GM23248 (cell line): ENCODE data around the gene DYRK4.

Experiments
- EZH2 ChIP-seq: fragments of 200-600 bp; sonication (generic); IDR thresholded peaks from 2 replicates; pipeline ENCODE4 v1.6.1; 2018; ENCODE audit warnings: antibody characterized with exemption, mild to moderate bottlenecking; ENCODE audit not compliant: insufficient read depth, poor library complexity, severe bottlenecking
- EZH2phosphoT487 ChIP-seq: fragments of 200-600 bp; sonication (generic); IDR thresholded peaks from 2 replicates; pipeline ENCODE4 v1.6.1; 2018; ENCODE audit warnings: antibody characterized with exemption, moderate library complexity, mild to moderate bottlenecking, low read depth; ENCODE audit not compliant: insufficient read depth

DNA sequence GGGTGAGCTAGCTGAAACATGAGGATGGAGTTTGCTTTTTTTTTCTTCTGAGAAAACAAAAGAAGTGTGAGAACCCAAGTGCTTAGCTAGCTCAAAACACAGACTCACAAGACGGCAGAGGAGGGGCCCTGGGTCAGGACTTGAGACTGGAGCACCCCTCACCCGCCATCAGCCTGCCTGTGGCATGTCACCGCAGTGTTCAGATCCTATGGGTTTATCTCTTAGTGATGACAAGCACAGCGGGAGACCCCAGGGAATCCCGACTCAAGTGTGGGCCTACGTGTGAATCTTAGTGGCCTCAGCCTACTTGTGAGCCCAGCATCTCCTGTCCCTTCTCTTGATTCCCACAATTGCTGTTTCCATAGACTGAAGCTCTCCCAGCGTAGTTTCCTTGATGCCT is 22.9 kb downstream of the DYRK4 start:
- TF ChIP-seq EZH2 (no peak), EZH2phosphoT487 (no peak)
